Gastroesophageal sphincter (tissue), 4 donors: Measurements from ENCODE around the gene SFT2D3. TPM values are rescaled to one million over a fixed set of nuclear protein-coding genes. Genes with fewer than 3 reads are reported as not detected.
A peak's percentile ranks its signal among the peaks of the same experiment; 100 is the strongest.

Experiments
- ATAC-seq: fragments of 150-250 bp; one replicate; pipeline ENCODE4 v1.9.1; 2016; ENCODE audit warnings: mild to moderate bottlenecking, moderate library complexity
- H3K27ac ChIP-seq, 4 donors: fragments of 200-600 bp; sonication (generic) in 3 of 4; 1 replicate in 3 of 4; 2 replicates in 1 of 4; pipeline ENCODE4 v1.5.1; 2016 to 2019
- H3K27me3 ChIP-seq: fragments of 200-600 bp; sonication (generic); one replicate; pipeline ENCODE4 v1.5.1; 2019
- H3K36me3 ChIP-seq, 2 donors: fragments of 200-600 bp; sonication (generic); one replicate each; pipeline ENCODE4 v1.5.1; 2019; ENCODE audit warnings: control low read depth in 1 of 2
- H3K4me1 ChIP-seq, 3 donors: fragments of 200-600 bp; sonication (generic); 1 replicate in 2 of 3; 2 replicates in 1 of 3; pipeline ENCODE4 v1.5.1; 2016 to 2019; ENCODE audit warnings: control low read depth in 2 of 3
- H3K4me3 ChIP-seq, 2 donors: fragments of 200-600 bp; sonication (generic); one replicate each; pipeline ENCODE4 v1.5.1; 2019; ENCODE audit warnings: mild to moderate bottlenecking in 1 of 2, moderate library complexity in 1 of 2
- H3K9me3 ChIP-seq, 3 donors: fragments of 200-600 bp; sonication (generic); one replicate each; pipeline ENCODE4 v1.5.1; 2017 to 2019; ENCODE audit warnings: control low read depth in 2 of 3
- CTCF ChIP-seq, 4 experiments: fragments of 200-600 bp in 2 of 4; fragments of 450-650 bp in 2 of 4; sonication (generic) in 1 of 4; IDR thresholded peaks; one replicate each; pipeline ENCODE4 v1.5.1; 2017 to 2019; ENCODE audit warnings: antibody characterized with exemption in 4 of 4, mild to moderate bottlenecking in 2 of 4, moderate library complexity in 2 of 4
- EP300 ChIP-seq: sonication (generic); formaldehyde crosslinking; IDR thresholded peaks from one replicate; pipeline ENCODE4 v1.6.1; 2017; ENCODE audit warnings: antibody characterized with exemption, mild to moderate bottlenecking
- POLR2A ChIP-seq, 2 donors: fragments of 450-650 bp; IDR thresholded peaks; one replicate each; pipeline ENCODE4 v1.6.1; 2017; ENCODE audit warnings: antibody characterized with exemption in 2 of 2, mild to moderate bottlenecking in 2 of 2, moderate library complexity in 1 of 2
- POLR2AphosphoS5 ChIP-seq: sonication (generic); formaldehyde crosslinking; IDR thresholded peaks from one replicate; pipeline ENCODE4 v1.6.1; 2017; ENCODE audit warnings: antibody characterized with exemption
- WGBS, 2 donors: methylation state at CpG; one replicate each; pipeline ENCODE4 v1.1.5; 2018; ENCODE audit warnings: low coverage in 1 of 2; 5-methylcytosine and 5-hydroxymethylcytosine counted together
- total RNA-seq, 4 donors: library from RNA; depleted of rRNA; stranded (reverse); fragments of >200 nt; gene quantifications; one replicate each; pipeline ENCODE4 v1.1.0, GENCODE V29; 2016

The SFT2D3 gene
- total RNA-seq, 4 donors from 2014 or later, result 7.2 to 15.2 (median 10.3) TPM

- H3K4me1 ChIP-seq, result peaks cover 0 to 10% (median 0%) of the 10 kb centered on the region in 3 donors
- 40 to 66% methylated on average over 3 of the region's 3 CpGs for WGBS, 2 donors
- H3K9me3 ChIP-seq, result no peaks in the 10 kb centered on the region
- TF ChIP-seq POLR2AphosphoS5 (no peak), POLR2A (IDR thresholded peaks at IDR 0.05) (no peak), CTCF (IDR thresholded peaks at IDR 0.05) (no peak), EP300 (no peak)
- H3K27ac ChIP-seq, result no peak overlapping the region
- ATAC-seq, result no peak
- H3K36me3 ChIP-seq, result peaks cover 0 to 69% of the 10 kb centered on the region in 2 donors
- H3K27me3 ChIP-seq, result no peaks in the 10 kb centered on the region
- no peak overlapping the region for H3K4me3 ChIP-seq
Observed at GRCh38 chr2:127722807-127723206, 21.5 kb downstream of the SFT2D3 start.

- ATAC-seq, result no peak
- TF ChIP-seq POLR2A (IDR thresholded peaks at IDR 0.05), result no peak
- TF ChIP-seq CTCF (IDR thresholded peaks at IDR 0.05), result no peak
- TF ChIP-seq POLR2AphosphoS5, result no peak
- no peak for TF ChIP-seq EP300
- WGBS, 2 donors, result 84 to 98% methylated on average over 5 to 6 of the region's 6 CpGs
- no peak overlapping the region for H3K4me3 ChIP-seq
- H3K27me3 ChIP-seq, result no peaks in the 10 kb centered on the region
- peaks cover 0 to 36% of the 10 kb centered on the region in 2 donors for H3K36me3 ChIP-seq
- H3K4me1 ChIP-seq, result peaks cover 0 to 10% (median 0%) of the 10 kb centered on the region in 3 donors
- no peak overlapping the region for H3K27ac ChIP-seq
- no peaks in the 10 kb centered on the region for H3K9me3 ChIP-seq
Observed at GRCh38 chr2:127726158-127726880, 25.0 kb downstream of the SFT2D3 start.

GRCh38 chr2:127733113-127733815, 32.0 kb downstream of the SFT2D3 start:
- peak overlapping the region in 3 of 4 donors; percentile 48 to 69 (median 65) for H3K27ac ChIP-seq
- no peak for ATAC-seq
- H3K4me3 ChIP-seq, result peak overlapping the region; percentile 27 to 37
- H3K9me3 ChIP-seq, result no peaks in the 10 kb centered on the region
- H3K4me1 ChIP-seq, result peaks cover 0 to 24% (median 8%) of the 10 kb centered on the region in 3 donors
- WGBS, 2 donors, result 42 to 67% methylated on average over 6 of the region's 6 CpGs
- no peak for TF ChIP-seq CTCF (IDR thresholded peaks at IDR 0.05)
- TF ChIP-seq POLR2AphosphoS5, result no peak
- TF ChIP-seq POLR2A (IDR thresholded peaks at IDR 0.05), result no peak
- TF ChIP-seq EP300, result no peak
- H3K36me3 ChIP-seq, result no peaks in the 10 kb centered on the region
- no peaks in the 10 kb centered on the region for H3K27me3 ChIP-seq

GRCh38 chr2:127733816-127734537, 32.7 kb downstream of the SFT2D3 start:
- peak; percentile 43 for ATAC-seq
- no peak for TF ChIP-seq CTCF (IDR thresholded peaks at IDR 0.05)
- no peak for TF ChIP-seq POLR2AphosphoS5
- no peak for TF ChIP-seq POLR2A (IDR thresholded peaks at IDR 0.05)
- TF ChIP-seq EP300, result no peak
- WGBS, 2 donors, result 8 to 13% methylated on average over 5 of the region's 5 CpGs
- Histone ChIP-seq H3K27ac (peak overlapping the region in 3 of 4 donors; percentile 48 to 69 (median 65)), H3K4me3 (peak overlapping the region; percentile 27 to 37), H3K27me3 (no peaks in the 10 kb centered on the region), H3K36me3 (no peaks in the 10 kb centered on the region), H3K4me1 (peaks cover 0 to 31% (median 8%) of the 10 kb centered on the region in 3 donors), H3K9me3 (no peaks in the 10 kb centered on the region)
